ENCODE results near the gene C1QTNF12.

- TF ChIP-seq POLR2A (IDR thresholded peaks at IDR 0.05) (no peak), CTCF (IDR thresholded peaks at IDR 0.05) (no peak)
Measured at GRCh38 chr1:1280782-1281481, 34.4 kb upstream of the C1QTNF12 start.

Measured in breast epithelium (tissue), 3 donors.